ENCODE measurements around the gene SYNE3. TPM values are rescaled to one million over a fixed set of nuclear protein-coding genes. Genes with fewer than 3 reads are reported as not detected.
A peak's percentile ranks its signal among the peaks of the same experiment; 100 is the strongest.

The SYNE3 gene
- total RNA-seq, 1 experiment from 2014 or later = 21.2 TPM

DNA sequence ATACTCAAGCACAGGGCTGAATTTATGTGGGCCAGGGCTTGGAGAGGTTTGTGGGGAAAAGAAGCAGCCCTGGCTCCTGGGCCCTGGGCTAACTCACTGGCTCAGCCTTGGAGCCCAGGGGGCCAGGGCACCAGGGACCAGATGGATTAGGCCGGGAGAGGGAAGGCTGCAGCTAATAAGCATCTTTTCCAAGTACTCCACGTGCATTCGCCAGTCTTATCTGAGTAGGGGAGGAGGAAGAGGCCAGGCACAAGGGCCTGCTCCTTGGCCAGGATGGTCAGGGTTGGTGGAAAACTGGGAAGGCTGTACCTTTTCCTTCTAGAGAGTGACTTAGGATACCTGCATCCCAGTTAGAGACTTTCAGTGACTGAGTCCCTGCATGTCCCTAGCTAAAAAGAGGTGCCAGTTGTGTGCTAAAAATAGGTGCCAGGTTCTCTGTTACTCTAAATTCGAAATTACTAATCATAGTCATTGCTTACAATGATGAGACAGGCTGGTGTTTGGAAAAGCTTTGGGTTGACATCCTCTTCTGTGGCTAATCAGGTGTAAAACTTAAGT is 19.7 kb upstream of the SYNE3 start:
- ChIA-PET POLR2A (no interaction called here), CTCF (interaction anchor here (0.5 to 2.4 kb wide), 2 partner anchors 94 to 127 kb away, joined by 7 to 10 read pairs; no protein-coding TSS in a partner anchor)
- TF ChIP-seq, protein P1, sequence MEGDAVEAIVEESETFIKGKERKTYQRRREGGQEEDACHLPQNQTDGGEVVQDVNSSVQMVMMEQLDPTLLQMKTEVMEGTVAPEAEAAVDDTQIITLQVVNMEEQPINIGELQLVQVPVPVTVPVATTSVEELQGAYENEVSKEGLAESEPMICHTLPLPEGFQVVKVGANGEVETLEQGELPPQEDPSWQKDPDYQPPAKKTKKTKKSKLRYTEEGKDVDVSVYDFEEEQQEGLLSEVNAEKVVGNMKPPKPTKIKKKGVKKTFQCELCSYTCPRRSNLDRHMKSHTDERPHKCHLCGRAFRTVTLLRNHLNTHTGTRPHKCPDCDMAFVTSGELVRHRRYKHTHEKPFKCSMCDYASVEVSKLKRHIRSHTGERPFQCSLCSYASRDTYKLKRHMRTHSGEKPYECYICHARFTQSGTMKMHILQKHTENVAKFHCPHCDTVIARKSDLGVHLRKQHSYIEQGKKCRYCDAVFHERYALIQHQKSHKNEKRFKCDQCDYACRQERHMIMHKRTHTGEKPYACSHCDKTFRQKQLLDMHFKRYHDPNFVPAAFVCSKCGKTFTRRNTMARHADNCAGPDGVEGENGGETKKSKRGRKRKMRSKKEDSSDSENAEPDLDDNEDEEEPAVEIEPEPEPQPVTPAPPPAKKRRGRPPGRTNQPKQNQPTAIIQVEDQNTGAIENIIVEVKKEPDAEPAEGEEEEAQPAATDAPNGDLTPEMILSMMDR (IDR thresholded peaks at IDR 0.05; ENCODE audit: insufficient read depth in 1 of 2, low read depth in 1 of 2, low read length in 1 of 2, severe bottlenecking in 1 of 2, unreplicated experiment in 1 of 2) = no peak
- Histone ChIP-seq H3K4me3 (ENCODE audit: low read depth, low read length) (peak overlapping the region; percentile 83), H3K9me3 (no peaks in the 10 kb centered on the region), H3K4me1 (peaks cover 29% of the 10 kb centered on the region), H3K27me3 (replicated peaks; ENCODE audit: control insufficient read depth, insufficient read depth, low read length) (no peaks in the 10 kb centered on the region), H3K36me3 (ENCODE audit: control insufficient read depth, insufficient read depth, low read length) (no peaks in the 10 kb centered on the region; the same call in 1 of the 2 replicates)
- BruUV-seq (replicated peaks) = no TSS peak
- H3K9me3 Mint-ChIP-seq (ENCODE audit: unreplicated experiment) = no peaks in the 10 kb centered on the region
- H3K4me3 Mint-ChIP-seq (ENCODE audit: unreplicated experiment) = peak overlapping the region; percentile 87
- H3K4me1 Mint-ChIP-seq (ENCODE audit: low read depth, unreplicated experiment) = peaks cover 25% of the 10 kb centered on the region
- H3K27ac Mint-ChIP-seq (ENCODE audit: unreplicated experiment) = peak overlapping the region; percentile 50
- intact Hi-C loops (cut with micrococcal nuclease; ENCODE audit: unreplicated experiment) = no loop called here
- no peaks in the 10 kb centered on the region for H3K27me3 Mint-ChIP-seq (ENCODE audit: insufficient read depth, unreplicated experiment)
- H3K36me3 Mint-ChIP-seq (ENCODE audit: insufficient read depth, unreplicated experiment) = peaks cover 40% of the 10 kb centered on the region
- no peak for DNase-seq

DNA sequence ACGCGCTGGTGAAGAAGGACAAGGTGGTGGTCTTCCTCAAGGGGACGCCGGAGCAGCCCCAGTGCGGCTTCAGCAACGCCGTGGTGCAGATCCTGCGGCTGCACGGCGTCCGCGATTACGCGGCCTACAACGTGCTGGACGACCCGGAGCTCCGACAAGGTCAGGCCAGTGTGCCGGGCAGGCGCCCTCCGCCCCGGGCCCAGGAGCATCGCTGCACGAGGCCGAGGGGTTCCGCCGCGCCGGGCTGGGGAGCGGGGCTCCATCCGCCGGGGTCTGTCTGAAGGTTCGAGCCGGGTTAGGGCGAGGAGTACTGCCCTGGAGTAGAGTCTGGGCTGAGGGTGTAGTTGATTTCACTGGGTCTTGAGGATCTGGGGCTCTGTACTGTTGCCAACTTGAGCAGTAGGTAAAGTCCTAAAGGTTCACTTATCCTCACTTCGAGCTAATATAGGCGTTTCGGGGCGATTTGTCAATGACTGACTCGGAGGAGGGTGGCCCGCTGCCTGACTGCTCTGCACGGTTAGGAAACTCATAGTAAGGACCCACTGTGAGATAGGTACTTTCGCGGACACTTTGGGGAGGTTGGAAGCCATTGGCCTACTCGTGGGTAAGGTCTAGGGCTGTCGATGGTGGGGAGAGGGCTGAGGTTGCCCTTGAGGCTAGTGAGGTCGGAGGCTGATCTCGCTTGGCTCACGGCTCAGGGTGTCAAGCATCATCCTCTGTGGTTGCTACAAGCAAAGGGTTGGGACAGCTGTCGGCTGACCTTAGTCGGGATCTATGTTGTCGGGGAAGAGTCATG is 19.0 kb upstream of the SYNE3 start:
- Histone ChIP-seq H3K36me3 (ENCODE audit: control insufficient read depth, insufficient read depth, low read length) (no peaks in the 10 kb centered on the region; the same call in 1 of the 2 replicates), H3K4me3 (ENCODE audit: low read depth, low read length) (peak overlapping the region; percentile 83), H3K4me1 (peaks cover 36% of the 10 kb centered on the region), H3K27me3 (replicated peaks; ENCODE audit: control insufficient read depth, insufficient read depth, low read length) (no peaks in the 10 kb centered on the region), H3K9me3 (no peaks in the 10 kb centered on the region)
- intact Hi-C loops (cut with micrococcal nuclease; ENCODE audit: unreplicated experiment) = loop anchor here (2.0 kb wide), 1 partner anchor 67 kb away; no protein-coding TSS in a partner anchor
- Mint-ChIP-seq H3K36me3 (ENCODE audit: insufficient read depth, unreplicated experiment) (peaks cover 44% of the 10 kb centered on the region), H3K27ac (ENCODE audit: unreplicated experiment) (peak overlapping the region; percentile 50), H3K4me3 (ENCODE audit: unreplicated experiment) (peak overlapping the region; percentile 87), H3K27me3 (ENCODE audit: insufficient read depth, unreplicated experiment) (no peaks in the 10 kb centered on the region), H3K9me3 (ENCODE audit: unreplicated experiment) (no peaks in the 10 kb centered on the region), H3K4me1 (ENCODE audit: low read depth, unreplicated experiment) (peaks cover 25% of the 10 kb centered on the region)
- TF ChIP-seq, protein P1 (IDR thresholded peaks at IDR 0.05; ENCODE audit: insufficient read depth in 1 of 2, low read depth in 1 of 2, low read length in 1 of 2, severe bottlenecking in 1 of 2, unreplicated experiment in 1 of 2) = no peak
- ChIA-PET POLR2A (interaction anchor here (1.0 to 2.1 kb wide), 4 partner anchors 11 to 67 kb away, joined by 3 to 18 read pairs (median 6); no protein-coding TSS in a partner anchor), CTCF (interaction anchor here (0.6 to 2.4 kb wide), 4 partner anchors 13 to 238 kb away, joined by 3 to 10 read pairs (median 4); no protein-coding TSS in a partner anchor)
- no TSS peak for BruUV-seq (replicated peaks)
- no peak for DNase-seq
